ENCODE data around the gene NFXL1.

DNA sequence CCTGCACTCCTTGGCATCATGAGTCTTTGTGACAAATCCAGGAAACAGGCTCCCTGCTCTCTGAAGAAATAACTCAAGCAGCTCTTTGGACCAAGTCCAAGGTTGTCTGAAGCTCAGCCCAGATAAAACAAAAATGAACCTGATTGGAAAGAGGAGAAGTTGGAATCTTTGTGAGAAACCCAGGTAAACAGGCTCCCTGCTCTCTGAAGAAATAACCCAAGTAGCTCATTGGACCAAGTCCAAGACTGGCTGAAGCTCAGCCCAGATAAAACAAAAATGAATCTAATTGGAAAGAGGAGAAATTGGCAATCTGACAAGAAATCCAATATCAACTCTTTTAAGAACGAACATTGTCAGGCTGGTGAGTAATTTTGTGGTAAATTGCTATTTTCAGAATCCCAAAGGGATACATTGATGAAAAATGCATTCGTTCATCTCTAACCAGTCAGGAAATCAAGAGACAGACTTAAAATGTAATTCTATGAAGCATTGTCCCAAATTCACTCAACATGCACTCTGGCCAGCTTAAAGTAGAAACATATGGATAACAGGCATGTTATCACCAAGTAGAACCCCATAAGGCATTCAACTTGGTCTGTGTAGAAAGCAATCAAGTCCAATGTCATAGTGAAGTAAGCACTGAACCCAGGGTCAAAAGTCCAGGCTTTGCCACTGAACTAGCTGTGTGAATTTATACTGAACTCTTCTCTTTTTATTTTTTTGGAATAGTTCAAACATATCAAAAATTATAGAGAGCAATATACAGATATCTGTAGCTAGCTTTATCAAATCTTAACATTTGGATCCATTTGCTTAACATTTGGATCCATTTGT is 16.8 kb upstream of the NFXL1 start:
- TF ChIP-seq, protein P1, sequence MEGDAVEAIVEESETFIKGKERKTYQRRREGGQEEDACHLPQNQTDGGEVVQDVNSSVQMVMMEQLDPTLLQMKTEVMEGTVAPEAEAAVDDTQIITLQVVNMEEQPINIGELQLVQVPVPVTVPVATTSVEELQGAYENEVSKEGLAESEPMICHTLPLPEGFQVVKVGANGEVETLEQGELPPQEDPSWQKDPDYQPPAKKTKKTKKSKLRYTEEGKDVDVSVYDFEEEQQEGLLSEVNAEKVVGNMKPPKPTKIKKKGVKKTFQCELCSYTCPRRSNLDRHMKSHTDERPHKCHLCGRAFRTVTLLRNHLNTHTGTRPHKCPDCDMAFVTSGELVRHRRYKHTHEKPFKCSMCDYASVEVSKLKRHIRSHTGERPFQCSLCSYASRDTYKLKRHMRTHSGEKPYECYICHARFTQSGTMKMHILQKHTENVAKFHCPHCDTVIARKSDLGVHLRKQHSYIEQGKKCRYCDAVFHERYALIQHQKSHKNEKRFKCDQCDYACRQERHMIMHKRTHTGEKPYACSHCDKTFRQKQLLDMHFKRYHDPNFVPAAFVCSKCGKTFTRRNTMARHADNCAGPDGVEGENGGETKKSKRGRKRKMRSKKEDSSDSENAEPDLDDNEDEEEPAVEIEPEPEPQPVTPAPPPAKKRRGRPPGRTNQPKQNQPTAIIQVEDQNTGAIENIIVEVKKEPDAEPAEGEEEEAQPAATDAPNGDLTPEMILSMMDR (conservative IDR thresholded peaks at IDR 0.05; ENCODE audit: low read length): no peak
- TF ChIP-seq EZH2phosphoT487 (IDR thresholded peaks at IDR 0.05; ENCODE audit: borderline replicate concordance, low read depth, low read length): no peak
